ENCODE measurements around the gene DYDC1.

Gene DYDC1

GRCh38 chr10:80324891-80325364, 31.6 kb downstream of the DYDC1 start:
- DNase-seq (ENCODE audit: low spot score): no peak
- no peak for TF ChIP-seq CTCF (conservative IDR thresholded peaks at IDR 0.05; ENCODE audit: low read depth)
- no peak overlapping the region for H3K27ac ChIP-seq
- CTCF ChIA-PET: interaction anchor here (0.6 kb wide), 1 partner anchor 64 kb away, joined by 3 read pairs; no protein-coding TSS in a partner anchor
- POLR2A ChIA-PET (ENCODE audit: low non-redundant PET): no interaction called here

GRCh38 chr10:80324086-80324485, 32.5 kb downstream of the DYDC1 start:
- POLR2A ChIA-PET (ENCODE audit: low non-redundant PET): no interaction called here
- no peak for TF ChIP-seq CTCF (conservative IDR thresholded peaks at IDR 0.05; ENCODE audit: low read depth)
- H3K27ac ChIP-seq: no peak overlapping the region
- CTCF ChIA-PET: no interaction called here
- peak; percentile 38 for DNase-seq (ENCODE audit: low spot score)

GRCh38 chr10:80323311-80323710, 33.2 kb downstream of the DYDC1 start:
- no peak for DNase-seq (ENCODE audit: low spot score)
- POLR2A ChIA-PET (ENCODE audit: low non-redundant PET): no interaction called here
- CTCF ChIA-PET: no interaction called here
- no peak for TF ChIP-seq CTCF (conservative IDR thresholded peaks at IDR 0.05; ENCODE audit: low read depth)
- no peak overlapping the region for H3K27ac ChIP-seq

GRCh38 chr10:80322711-80323110, 33.8 kb downstream of the DYDC1 start:
- ChIA-PET CTCF (no interaction called here), POLR2A (ENCODE audit: low non-redundant PET) (no interaction called here)
- no peak for TF ChIP-seq CTCF (conservative IDR thresholded peaks at IDR 0.05; ENCODE audit: low read depth)
- no peak overlapping the region for H3K27ac ChIP-seq
- no peak for DNase-seq (ENCODE audit: low spot score)

- no peak overlapping the region for H3K27ac ChIP-seq
- TF ChIP-seq CTCF (conservative IDR thresholded peaks at IDR 0.05; ENCODE audit: low read depth): no peak
- POLR2A ChIA-PET (ENCODE audit: low non-redundant PET): no interaction called here
- DNase-seq (ENCODE audit: low spot score): no peak
- CTCF ChIA-PET: no interaction called here
Measured at GRCh38 chr10:80322158-80322557, 34.4 kb downstream of the DYDC1 start.

- H3K27ac ChIP-seq: no peak overlapping the region
- no peak for DNase-seq (ENCODE audit: low spot score)
- POLR2A ChIA-PET (ENCODE audit: low non-redundant PET): no interaction called here
- TF ChIP-seq CTCF (conservative IDR thresholded peaks at IDR 0.05; ENCODE audit: low read depth): no peak
- CTCF ChIA-PET: interaction anchor here (0.6 to 0.7 kb wide), 3 partner anchors 266 to 1884 kb away, joined by 3 to 7 read pairs (median 3); no protein-coding TSS in a partner anchor
Measured at GRCh38 chr10:80321183-80321582, 35.4 kb downstream of the DYDC1 start.

GRCh38 chr10:80320377-80320776, 36.2 kb downstream of the DYDC1 start:
- H3K27ac ChIP-seq: no peak overlapping the region
- no peak for DNase-seq (ENCODE audit: low spot score)
- CTCF ChIA-PET: no interaction called here
- no peak for TF ChIP-seq CTCF (conservative IDR thresholded peaks at IDR 0.05; ENCODE audit: low read depth)
- POLR2A ChIA-PET (ENCODE audit: low non-redundant PET): no interaction called here
